GM18502 (cell line): ENCODE data around the gene IL12RB2.
"Not testable (repeated sequence)": the region's sequence is repeated elsewhere in the genome, so short reads cannot be mapped to it uniquely, and the experiment has no call there.

Experiments
- ATAC-seq: cut with Tn5 transposase; IDR thresholded peaks from one replicate; pipeline ENCODE4 v1.9.1; 2021; ENCODE audit warnings: mild to moderate bottlenecking; ENCODE audit not compliant: unreplicated experiment, poor library complexity

The IL12RB2 gene

GRCh38 chr1:67429011-67429527, 121.4 kb downstream of the IL12RB2 start:
- ATAC-seq, result no peak

GRCh38 chr1:67429528-67430357, 122.1 kb downstream of the IL12RB2 start:
- ATAC-seq, result no peak

- ATAC-seq, result peak; percentile 88
Observed at GRCh38 chr1:67430358-67431155, 122.9 kb downstream of the IL12RB2 start, which contains the start of gene SERBP1. TSS of gene SERBP1 (minus strand) at chr1:67430402. CDS start at chr1:67430300, 102 bp downstream.

GRCh38 chr1:67431156-67431765, 123.6 kb downstream of the IL12RB2 start:
- ATAC-seq, result no peak

- ATAC-seq, result no peak
Observed at GRCh38 chr1:67431869-67432578, 124.4 kb downstream of the IL12RB2 start.

- no peak for ATAC-seq
Observed at GRCh38 chr1:67432745-67433144, 125.1 kb downstream of the IL12RB2 start.

GRCh38 chr1:67433837-67434236, 126.2 kb downstream of the IL12RB2 start:
- no peak for ATAC-seq

GRCh38 chr1:67434491-67434890, 126.8 kb downstream of the IL12RB2 start:
- ATAC-seq, result no peak

- ATAC-seq, result no peak
Observed at GRCh38 chr1:67436511-67437055, 128.9 kb downstream of the IL12RB2 start.

- no peak for ATAC-seq
Observed at GRCh38 chr1:67437961-67438360, 130.3 kb downstream of the IL12RB2 start.

GRCh38 chr1:67439277-67440029, 131.8 kb downstream of the IL12RB2 start:
- no peak for ATAC-seq

GRCh38 chr1:67440339-67440738, 132.7 kb downstream of the IL12RB2 start:
- no peak for ATAC-seq

GRCh38 chr1:67441183-67441582, 133.5 kb downstream of the IL12RB2 start:
- ATAC-seq, result peak; percentile 65

- peak; percentile 43 for ATAC-seq
Observed at GRCh38 chr1:67441739-67442281, 134.1 kb downstream of the IL12RB2 start.

- ATAC-seq, result not testable (repeated sequence)
Observed at GRCh38 chr1:67446014-67446413, 138.3 kb downstream of the IL12RB2 start.
